ENCODE measurements around the gene KRT75.

DNA sequence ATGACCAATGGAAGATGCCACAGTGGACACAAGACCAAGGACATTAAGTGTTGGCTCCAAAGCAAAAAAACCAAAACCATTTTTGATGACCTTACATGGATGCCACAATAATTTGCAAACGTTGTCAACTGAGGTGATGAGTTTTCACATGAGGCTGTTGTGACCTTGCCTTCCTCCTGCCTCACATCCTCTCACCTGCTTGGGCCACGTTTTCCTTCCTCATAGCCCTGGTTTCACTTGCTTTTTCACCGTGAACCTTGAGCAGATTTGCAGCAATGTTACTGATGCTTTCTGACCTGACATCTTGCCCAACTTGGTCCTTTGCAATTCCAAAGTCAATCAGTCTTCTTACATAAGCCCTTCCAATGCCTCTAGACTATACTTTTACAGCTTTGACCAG, 14.1 kb upstream of the KRT75 start:
- TF ChIP-seq POLR2AphosphoS5 (IDR thresholded peaks at IDR 0.05; ENCODE audit: low read depth, low read length) = no peak
- no peak for TF ChIP-seq POLR2A (IDR thresholded peaks at IDR 0.05; ENCODE audit: low read depth, low read length)
- TF ChIP-seq TAF1 (IDR thresholded peaks at IDR 0.05; ENCODE audit: low read depth, low read length) = no peak
- no peak for TF ChIP-seq POU2F2 (IDR thresholded peaks at IDR 0.05; ENCODE audit: low read depth, low read length)
- TF ChIP-seq SPI1 (IDR thresholded peaks at IDR 0.05; ENCODE audit: low read depth, low read length) = no peak

All from GM12891 (cell line).